Posterior vena cava (tissue), 2 donors: ENCODE data around the gene FUT1. TPM values are rescaled to one million over a fixed set of nuclear protein-coding genes. Genes with fewer than 3 reads are reported as not detected.
A peak's percentile ranks its signal among the peaks of the same experiment; 100 is the strongest.

Experiments used
- DNase-seq: peaks from one replicate; pipeline ENCODE4 v3.0.0-alpha.2; 2020; ENCODE audit warnings: low spot score
- intact Hi-C, 2 donors: fragments of 100-400 bp; cut with DNase I; formaldehyde crosslinking; loops; one replicate each; pipeline versions ENCODE4 v1.14.1 to v1.14.2; 2022 to 2023
- total RNA-seq, 2 donors: library from RNA; stranded (reverse); fragmentation: NEBNext Ultra II Directional; extraction: Animal tissue kit (Norgen Biotek cat#: 25700); gene quantifications; one replicate each; pipeline ENCODE4 v1.2.1, GENCODE V29; 2021
- donor health status: DM: yes; HTN: yes; CAD: no.
- donor health status: DM: yes; HTN: yes; CAD: no.

Gene FUT1
- total RNA-seq, 2 donors from 2014 or later, result 1.5 to 2.1 TPM

- peak; percentile 94 for DNase-seq
- intact Hi-C loops, result no loop called here
Measured at GRCh38 chr19:48746738-48747575, 5.5 kb downstream of the FUT1 start, which contains the start of gene IZUMO1. TSS of gene IZUMO1 (minus strand) at chr19:48746909. CDS start at chr19:48745859, 1,050 bp downstream.

GRCh38 chr19:48746110-48746509 lies 6.3 kb downstream of the FUT1 start:
- no peak for DNase-seq
- intact Hi-C loops, result no loop called here

DNA sequence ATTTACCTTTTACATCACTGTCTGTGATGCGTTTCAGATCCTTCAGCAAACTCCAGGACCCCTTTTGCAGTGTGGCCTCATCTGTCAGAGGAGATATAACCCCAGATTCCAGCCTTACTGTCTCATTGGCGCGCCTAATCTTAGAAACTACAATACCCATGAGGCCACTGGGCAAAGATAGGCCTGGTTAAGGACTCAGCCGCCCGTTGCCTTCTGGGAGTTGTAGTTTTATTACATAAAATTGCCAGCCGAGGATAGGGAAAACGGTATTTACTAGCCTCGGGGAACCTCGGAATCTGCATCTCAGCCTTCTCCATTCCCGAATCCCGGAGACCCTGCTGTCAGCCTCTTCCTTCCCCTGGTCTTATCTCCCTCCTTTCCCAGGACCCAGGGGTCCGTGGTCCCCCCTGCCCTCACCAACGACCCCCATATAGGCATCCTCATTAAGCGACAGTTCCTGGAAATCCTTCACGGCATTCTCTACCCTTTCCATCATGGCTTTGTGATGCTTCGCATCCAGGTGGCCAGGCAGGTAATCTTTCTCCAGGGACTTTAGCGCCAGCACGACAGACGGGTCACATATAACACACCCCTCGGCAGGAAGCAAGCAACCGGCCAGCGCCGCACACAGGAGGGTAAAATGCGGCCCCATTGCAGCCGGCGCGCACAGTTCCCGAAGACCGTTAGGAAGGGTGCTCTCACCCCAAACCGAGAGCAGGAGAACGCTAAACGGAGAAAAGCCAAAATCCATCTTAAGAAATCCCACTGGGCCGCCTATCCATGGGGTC lies 7.0 kb downstream of the FUT1 start:
- intact Hi-C loops, result no loop called here
- DNase-seq, result no peak

- intact Hi-C loops, result no loop called here
- no peak for DNase-seq
Measured at GRCh38 chr19:48742096-48742495, 10.3 kb downstream of the FUT1 start.

DNA sequence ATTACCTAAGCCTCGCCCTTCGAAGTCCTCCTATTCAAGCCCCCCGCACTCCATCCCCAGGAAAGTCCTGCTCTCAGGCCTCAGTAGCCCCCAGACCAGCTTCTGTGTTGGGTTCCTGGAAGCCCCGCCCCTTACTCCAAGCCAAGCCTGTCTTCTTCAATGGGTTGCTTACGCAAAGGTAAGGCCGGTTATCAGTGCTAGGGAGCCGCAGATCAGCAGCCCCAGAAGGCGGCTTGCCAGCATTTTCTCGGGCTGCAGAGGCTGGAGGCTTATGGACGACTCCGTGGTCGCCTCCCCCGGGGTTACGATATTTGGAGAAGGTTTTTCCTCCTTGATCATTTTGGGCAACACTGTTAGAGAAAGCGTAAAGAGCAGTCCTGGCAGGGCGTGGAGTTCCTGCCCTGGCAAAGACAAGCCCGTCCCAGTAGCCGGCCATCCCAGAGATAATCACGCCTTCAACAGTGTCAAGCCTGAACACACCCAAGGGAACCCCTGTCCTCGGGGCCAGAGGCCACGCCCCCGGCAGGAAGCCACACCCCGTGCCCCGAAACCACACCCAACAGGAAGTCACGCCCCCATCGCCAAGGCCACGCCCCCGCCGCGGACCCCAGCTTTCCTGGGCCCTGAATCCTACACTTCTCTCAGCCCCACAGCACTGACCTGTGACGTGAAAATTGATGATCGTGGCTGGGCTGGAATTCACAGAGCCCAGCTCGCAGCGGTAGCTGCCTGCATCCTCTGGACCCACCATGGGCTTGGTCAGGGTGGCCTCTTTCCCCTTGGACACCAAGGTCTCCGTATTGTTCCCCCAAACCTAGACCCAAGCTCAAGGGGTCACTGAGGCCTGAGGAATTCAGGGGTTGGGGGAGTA lies 11.1 kb downstream of the FUT1 start:
- no peak for DNase-seq
- intact Hi-C loops, result no loop called here

DNA sequence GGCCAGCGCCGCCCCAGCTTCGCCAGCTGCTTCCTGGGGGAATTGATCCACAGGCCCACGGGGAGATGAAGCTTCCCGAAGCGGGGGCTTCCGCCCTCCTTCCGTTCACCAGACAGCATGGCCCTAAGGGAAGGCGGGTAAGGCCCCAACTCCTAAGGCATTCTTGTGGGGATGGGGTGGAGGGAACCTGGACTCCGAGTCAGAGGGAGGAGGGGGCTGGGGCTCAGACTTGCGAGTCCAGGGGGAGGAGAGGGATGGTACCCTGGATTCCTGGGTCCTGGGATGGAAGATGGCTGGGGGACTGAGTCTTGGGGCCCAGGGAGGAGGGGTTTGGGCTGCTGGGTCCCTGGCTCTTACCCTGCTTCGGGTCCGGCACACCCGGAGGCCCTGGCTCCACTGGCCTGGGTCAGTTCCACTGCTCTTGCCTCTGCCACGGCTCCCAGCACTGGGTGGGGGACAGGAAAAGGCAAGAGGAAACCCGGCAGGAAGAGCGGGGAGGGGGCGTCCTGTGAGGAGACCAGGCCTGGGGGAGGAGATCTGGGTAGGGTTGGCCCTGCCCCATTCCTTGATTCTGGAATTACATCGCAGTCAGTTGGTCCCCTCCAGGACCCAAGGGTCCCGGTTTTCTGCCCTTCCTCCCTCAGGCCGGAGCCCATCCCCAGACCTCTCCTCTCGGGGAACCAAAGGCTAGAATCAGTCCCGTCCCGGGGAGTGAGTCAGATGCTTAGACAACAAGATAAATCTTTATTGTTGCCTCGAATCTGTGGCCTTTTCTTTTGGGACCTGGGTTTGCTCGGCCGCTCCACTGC lies 12.1 kb downstream of the FUT1 start, which contains the start of gene RASIP1:
RASIP1 (minus strand) TSS at position 447 of the 809 bp plus-strand sequence; CDS start at position 119, 328 bp downstream.
- intact Hi-C loops, result no loop called here
- DNase-seq, result no peak

DNA sequence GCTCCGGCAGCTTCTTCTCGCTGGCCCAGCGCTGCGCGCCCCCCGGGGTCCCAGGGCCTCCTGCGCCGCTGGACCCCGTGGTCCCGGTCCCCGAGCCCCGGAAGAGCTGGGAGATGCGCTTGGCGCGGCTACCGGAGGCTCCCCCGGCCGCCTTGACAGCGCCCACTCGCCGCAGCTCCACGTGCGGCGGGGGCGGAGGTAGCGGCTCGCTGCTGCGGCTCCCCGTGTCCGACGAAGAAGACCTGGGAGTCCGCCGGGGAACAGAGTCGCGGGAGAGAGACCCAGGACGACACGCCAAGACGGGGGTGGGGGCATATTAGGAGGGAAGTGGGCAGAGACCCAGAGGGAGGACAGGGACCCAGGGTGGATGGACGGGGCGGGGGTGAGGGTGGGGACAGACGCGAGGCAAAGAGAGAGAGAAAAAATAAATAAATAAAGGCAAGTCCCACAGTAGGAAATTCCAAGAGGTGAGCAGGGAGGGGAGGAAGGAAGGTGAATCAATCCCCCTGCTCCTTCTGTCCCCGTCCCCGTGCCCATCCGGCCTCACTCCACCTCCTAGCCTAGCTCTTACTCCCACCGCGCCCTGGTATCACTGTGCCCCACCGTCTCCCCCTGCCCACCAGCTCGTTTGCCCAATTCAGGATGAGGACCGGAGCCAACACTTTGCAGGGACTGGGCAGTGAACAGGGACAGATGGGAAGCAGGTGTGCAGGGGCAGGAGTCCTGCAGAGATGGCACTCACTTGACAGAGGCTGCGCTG lies 12.9 kb downstream of the FUT1 start:
- no peak for DNase-seq
- intact Hi-C loops, result no loop called here

DNA sequence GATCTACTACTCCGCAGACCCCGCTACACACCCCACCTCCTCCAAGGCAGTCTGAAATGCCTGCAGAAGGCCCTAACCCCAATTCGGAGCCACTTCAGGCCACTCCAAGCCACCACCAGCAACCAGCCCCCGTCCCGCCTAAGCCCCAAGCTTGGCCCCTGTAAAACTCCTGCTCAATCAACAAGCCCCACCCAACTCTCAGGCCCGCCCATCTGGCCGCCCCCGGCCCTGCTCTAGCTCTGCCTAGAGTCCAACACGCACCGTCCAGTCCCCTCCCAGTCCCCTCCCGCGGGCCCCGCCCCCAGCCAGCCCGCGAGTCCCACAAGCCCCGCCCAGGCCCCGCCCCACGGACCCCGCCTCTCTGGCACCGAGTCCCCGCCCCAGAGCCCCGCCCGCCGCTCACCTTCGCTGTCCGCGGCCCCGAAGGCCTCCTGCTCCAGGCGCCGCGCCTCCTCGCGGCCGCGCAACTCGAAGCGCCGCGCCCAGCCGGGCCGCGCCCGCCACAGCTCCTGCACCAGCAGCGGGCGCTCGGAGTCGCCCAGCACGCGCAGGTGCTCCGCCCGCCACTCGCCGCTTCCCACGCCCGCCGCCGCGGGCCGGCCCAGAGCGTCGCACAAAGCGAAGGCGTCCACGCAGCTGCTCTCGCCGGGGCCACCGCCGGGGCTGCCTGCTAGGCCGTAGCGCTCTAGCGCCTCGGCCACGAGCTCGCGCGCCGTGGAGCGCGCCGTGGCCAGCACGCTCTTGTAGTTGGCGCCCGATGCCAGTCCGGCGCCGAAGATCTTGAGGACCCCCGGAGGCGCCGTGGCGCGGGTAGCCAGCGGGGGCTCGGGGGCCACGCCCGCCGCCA lies 13.7 kb downstream of the FUT1 start:
- intact Hi-C loops, result no loop called here

DNA sequence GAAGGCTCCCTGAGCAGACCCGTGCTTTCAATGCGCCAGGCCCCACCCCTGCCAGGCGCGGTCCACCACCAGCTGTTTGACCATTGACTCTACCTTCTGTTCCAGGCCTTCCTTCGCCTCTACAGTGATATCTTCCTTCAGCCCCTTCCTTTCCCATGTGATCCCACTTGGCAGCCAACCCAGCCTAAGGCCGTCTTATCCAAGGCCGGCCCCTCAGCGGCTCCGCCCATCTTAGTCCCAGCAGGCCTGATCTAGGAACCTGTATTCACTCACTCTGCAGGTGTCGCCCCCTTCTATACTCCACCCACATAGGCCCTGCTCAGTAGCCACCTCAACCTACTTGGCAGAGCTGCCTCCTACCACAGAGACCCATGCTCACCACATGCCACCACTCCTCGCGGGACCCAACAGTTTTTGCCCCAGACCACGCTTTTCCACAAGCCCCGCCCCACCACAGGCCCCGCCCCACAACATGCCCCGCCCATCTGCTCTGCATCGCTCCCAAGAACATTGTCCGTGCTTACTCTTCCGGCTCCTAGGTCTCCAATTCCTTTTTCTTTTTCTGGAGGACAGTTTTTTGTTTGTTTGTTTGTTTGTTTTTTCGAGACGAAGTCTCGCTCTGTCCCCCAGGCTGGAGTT lies 15.0 kb downstream of the FUT1 start:
- intact Hi-C loops, result no loop called here
- DNase-seq, result no peak

More for the DNA sequence above, 13.7 kb downstream of the FUT1 start:
- peak; percentile 95 for DNase-seq

DNA sequence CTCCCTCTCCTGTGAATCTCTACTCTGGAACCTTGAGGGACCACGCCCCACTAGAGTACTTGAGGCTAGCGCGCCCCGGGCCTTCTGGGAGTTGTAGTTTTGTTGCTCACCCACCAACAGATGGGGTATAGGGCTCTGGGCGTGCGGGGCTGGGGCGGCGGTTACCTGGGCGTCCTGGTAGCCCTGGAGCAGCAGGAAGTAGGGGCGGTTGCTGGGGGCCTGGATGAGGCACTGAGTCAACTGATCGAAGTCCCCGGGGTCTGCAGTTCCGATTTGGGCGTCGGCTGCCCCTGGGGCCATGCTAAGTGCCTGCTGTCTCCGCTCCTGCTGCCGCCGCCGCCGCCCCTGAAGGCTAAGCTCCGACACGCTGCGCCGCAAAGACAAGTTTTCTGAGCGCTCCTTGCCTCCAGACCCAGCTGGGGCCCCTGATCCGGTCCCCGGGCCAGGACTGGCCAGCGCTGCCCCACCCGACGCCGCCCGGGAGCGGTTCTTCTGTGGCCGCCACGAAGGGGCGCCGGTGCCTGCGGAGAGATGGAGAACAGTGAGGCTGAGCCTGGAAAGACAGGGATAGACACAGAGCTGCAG lies 17.3 kb downstream of the FUT1 start:
- no peak for DNase-seq
- intact Hi-C loops, result no loop called here

DNA sequence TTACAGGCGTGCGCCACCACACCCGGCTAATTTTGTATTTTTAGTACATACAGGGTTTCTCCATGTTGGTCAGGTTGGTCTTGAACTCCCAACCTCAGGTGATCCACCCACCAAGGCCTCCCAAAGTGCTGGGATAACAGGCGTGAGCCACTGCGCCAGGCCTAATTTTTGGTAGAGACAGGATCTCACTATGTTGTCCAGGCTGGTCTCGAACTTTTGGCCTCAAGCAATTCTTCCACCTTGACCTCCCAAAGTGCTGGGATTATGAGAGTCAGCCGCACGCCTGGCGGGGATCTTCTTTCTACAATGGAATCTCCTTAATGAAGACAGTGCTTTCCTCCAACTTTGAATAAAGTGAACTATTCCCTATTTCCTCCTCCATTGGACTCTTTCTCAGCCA lies 17.8 kb downstream of the FUT1 start:
- intact Hi-C loops, result no loop called here
- no peak for DNase-seq

GRCh38 chr19:48731452-48731851 lies 21.0 kb downstream of the FUT1 start:
- no peak for DNase-seq
- intact Hi-C loops, result loop anchor here in 1 of 2 donors (1.0 kb wide), 1 partner anchor 17 kb away; no protein-coding TSS in a partner anchor

GRCh38 chr19:48728911-48729664 lies 23.4 kb downstream of the FUT1 start:
- no peak for DNase-seq

GRCh38 chr19:48726556-48726955 lies 25.9 kb downstream of the FUT1 start:
- DNase-seq, result no peak
- intact Hi-C loops, result no loop called here

More at GRCh38 chr19:48728911-48729664, 23.4 kb downstream of the FUT1 start:
- intact Hi-C loops, result no loop called here
